Neural progenitor cell (in vitro differentiated cells): Measurements from ENCODE around the gene SLC15A1.

Source experiments
- CTCF ChIP-seq: fragments of 200-600 bp; sonication (generic); IDR thresholded peaks from 2 replicates; pipeline ENCODE4 v1.5.1; 2017; ENCODE audit warnings: antibody characterized with exemption, mild to moderate bottlenecking
- EZH2phosphoT487 ChIP-seq: fragments of 200-600 bp; sonication (generic); IDR thresholded peaks from 2 replicates; pipeline ENCODE4 v1.6.1; 2017; ENCODE audit warnings: antibody characterized with exemption

- no peak for TF ChIP-seq CTCF
- TF ChIP-seq EZH2phosphoT487: no peak
Measured at GRCh38 chr13:98686270-98686669, 66.2 kb downstream of the SLC15A1 start.
